GM08714 (cell line): ENCODE results near the gene COPE.

Experiments used
- H3K4me3 ChIP-seq: fragments of 200-500 bp; sonication (Bioruptor generic); 2 replicates; pipeline ENCODE4 v1.5.1; 2014; ENCODE audit warnings: mild to moderate bottlenecking, low read length, inconsistent platforms
- ZNF274 ChIP-seq: IDR thresholded peaks from 2 replicates; pipeline ENCODE4 v1.6.1; 2012; ENCODE audit warnings: mild to moderate bottlenecking, low read depth, low read length

Gene COPE

DNA sequence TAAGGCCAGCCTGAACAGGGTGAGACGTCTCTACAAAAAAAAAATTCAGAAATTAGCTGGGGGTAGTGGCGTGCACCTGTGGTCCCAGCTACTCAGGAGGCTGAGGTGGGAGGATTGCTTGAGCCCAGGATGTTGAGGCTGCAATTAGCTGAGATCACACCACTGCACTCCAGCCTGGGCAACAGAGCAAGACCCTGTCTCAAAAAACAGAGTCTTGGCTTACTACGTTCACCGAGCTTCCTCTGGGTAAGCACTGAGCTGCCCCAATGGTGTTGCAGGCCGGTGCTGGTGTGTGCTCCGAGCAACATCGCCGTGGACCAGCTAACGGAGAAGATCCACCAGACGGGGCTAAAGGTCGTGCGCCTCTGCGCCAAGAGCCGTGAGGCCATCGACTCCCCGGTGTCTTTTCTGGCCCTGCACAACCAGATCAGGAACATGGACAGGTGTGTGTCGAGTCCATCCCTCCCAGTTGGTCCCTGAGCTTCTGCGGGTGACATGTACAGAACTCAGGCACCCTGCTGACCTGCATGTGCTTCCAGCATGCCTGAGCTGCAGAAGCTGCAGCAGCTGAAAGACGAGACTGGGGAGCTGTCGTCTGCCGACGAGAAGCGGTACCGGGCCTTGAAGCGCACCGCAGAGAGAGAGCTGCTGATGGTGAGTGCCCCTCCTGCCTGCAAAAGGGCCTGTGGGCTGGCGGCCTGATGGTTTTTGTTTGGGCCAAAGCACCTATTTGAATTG is 63.4 kb downstream of the COPE start:
- TF ChIP-seq ZNF274 = no peak
- no peak overlapping the region for H3K4me3 ChIP-seq

DNA sequence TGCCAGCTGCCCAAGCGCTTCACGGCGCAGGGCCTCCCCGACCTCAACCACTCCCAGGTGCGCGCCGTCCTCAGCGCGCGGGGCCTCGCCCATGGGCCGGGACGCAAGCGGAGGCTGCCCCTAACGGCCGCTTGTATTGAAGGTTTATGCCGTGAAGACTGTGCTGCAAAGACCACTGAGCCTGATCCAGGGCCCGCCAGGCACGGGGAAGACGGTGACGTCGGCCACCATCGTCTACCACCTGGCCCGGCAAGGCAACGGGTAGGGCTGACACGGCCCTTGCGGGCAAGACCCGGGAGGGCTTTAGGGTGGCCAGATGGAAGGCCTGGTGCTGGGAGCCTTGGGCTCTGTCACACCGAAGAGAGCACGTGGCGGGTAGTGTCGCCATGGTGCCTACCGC is 64.2 kb downstream of the COPE start:
- no peak for TF ChIP-seq ZNF274
- no peak overlapping the region for H3K4me3 ChIP-seq

DNA sequence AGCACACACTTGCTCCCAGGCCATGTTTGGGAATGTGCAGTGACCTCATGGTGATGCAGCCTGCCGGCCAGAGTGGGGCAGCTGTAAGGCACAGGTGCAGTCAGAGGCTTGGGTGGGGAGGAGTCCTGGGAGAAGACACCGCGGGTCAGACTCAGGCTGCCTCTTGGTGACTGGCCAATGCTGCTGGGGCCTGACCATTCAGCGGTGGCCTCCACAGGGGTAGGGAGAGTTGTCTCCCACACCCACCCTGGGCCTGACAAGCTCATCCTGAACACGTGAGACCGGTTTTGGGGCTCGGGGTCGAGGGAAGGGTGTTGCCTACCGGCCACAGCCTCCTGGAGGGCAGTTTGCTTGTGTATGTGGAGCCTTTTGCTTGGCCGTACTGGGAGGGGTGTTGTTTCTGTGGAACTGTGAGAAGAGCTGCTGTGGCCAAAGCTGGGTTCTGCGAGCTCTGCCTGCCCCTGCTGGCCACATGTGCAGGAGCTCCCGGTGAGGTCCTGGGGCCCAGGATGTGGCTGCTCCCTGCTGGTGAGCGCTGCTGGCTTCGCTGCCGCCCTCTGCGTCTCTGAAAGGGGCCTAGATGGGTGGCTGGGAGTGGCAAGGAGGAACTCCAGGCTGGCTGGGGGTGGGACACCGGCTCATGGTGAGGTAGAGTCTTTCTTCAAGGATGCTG is 65.3 kb downstream of the COPE start:
- H3K4me3 ChIP-seq = no peak overlapping the region
- no peak for TF ChIP-seq ZNF274

DNA sequence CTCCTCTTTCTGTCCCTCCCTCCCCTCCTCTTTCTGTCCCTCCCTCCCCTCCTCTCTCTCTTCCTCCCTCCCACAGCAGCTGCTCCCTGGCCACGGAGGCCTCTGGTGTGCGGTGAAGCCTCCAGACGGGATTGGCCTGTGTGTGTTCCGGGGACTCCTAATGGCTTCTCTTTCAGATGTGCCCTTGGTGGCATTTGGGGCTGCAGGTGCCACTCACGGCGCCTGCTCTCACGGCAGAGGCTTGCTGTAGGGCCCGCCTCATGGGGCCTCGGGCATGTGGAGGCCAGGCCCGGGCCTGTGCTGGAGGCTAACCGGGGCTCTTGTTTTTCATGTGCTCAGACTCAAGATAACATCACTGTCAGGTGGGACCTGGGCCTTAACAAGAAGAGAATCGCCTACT is 66.5 kb downstream of the COPE start:
- H3K4me3 ChIP-seq = no peak overlapping the region
- TF ChIP-seq ZNF274 = no peak

- no peak overlapping the region for H3K4me3 ChIP-seq
- TF ChIP-seq ZNF274 = no peak
Observed at GRCh38 chr19:18851673-18852325, 67.4 kb downstream of the COPE start.

DNA sequence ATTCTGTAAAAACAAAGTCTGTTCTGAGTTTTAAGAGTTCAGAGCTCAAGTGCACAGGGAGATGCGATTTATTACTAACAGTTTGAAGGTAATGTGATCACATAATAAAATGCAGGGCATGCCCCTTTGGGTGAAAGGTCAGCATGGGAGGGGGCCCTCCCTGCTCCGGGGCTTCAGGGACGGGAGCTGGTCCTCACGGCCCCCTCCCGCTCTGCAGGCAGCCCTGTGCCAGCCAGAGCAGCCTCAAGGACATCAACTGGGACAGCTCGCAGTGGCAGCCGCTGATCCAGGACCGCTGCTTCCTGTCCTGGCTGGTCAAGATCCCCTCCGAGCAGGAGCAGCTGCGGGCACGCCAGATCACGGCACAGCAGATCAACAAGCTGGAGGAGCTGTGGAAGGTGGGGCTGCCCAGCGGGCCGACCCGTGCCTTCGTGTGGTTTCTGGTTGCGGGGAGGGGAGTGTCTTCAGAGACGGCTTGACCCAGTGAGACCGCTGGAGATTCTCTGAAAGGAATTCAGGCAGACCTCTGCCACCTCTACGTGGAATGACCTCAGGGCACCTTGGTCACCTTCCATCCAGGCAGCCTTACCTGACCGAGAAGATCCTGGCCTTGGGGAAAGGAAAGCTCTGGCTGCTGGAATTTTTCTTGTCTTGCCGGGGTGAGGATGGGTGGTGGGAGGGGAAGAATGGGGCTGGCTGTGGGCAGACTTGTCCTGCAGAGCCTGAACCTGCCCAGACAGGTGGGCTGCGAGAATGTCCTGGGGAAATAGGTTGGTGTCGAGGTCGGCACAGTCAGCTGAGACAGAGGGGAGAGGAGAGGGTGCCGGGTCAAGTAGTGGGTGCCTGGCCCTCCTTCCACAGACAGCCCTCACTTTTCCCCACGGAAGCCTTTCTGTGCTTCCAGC is 68.5 kb downstream of the COPE start:
- no peak overlapping the region for H3K4me3 ChIP-seq
- TF ChIP-seq ZNF274 = no peak

GRCh38 chr19:18849838-18850400 is 69.3 kb downstream of the COPE start:
- TF ChIP-seq ZNF274 = no peak
- no peak overlapping the region; the same call in 1 of the 2 replicates for H3K4me3 ChIP-seq
